Lower lobe of right lung (tissue), 2 donors: ENCODE data around the gene SQOR. TPM values are rescaled to one million over a fixed set of nuclear protein-coding genes. Genes with fewer than 3 reads are reported as not detected.

Source experiments
- ATAC-seq, 2 donors: fragments of 200-7000 bp; cut with Tn5 transposase; one replicate each; pipeline ENCODE4 v1.9.1; 2020 to 2022; ENCODE audit warnings: mild to moderate bottlenecking in 2 of 2, moderate library complexity in 2 of 2
- DNase-seq: peaks from one replicate; pipeline ENCODE4 v3.0.0-alpha.2; 2020
- H3K27ac ChIP-seq: fragments of 200-600 bp; one replicate; pipeline ENCODE4 v1.8.0; 2022
- H3K27me3 ChIP-seq: fragments of 200-600 bp; one replicate; pipeline ENCODE4 v1.8.0; 2022; ENCODE audit warnings: low read depth
- H3K36me3 ChIP-seq: fragments of 200-600 bp; one replicate; pipeline ENCODE4 v1.8.0; 2022; ENCODE audit warnings: mild to moderate bottlenecking
- H3K4me1 ChIP-seq: fragments of 200-600 bp; one replicate; pipeline ENCODE4 v1.8.0; 2022
- H3K4me3 ChIP-seq: fragments of 200-600 bp; one replicate; pipeline ENCODE4 v1.8.0; 2022; ENCODE audit warnings: mild to moderate bottlenecking
- H3K9me3 ChIP-seq: fragments of 200-600 bp; one replicate; pipeline ENCODE4 v1.8.0; 2022
- CTCF ChIP-seq: fragments of 200-600 bp; IDR thresholded peaks from one replicate; pipeline ENCODE4 v1.8.0; 2022; ENCODE audit warnings: antibody characterized with exemption, mild to moderate bottlenecking
- intact Hi-C: fragments of 100-400 bp; cut with DNase I; formaldehyde crosslinking; loops from one replicate; pipeline ENCODE4 v1.11.0; 2022
- total RNA-seq: library from RNA; stranded (reverse); fragmentation: NEBNext Ultra II Directional; extraction: Animal tissue kit (Norgen Biotek cat#: 25700); gene quantifications from one replicate; pipeline ENCODE4 v1.2.1, GENCODE V29; 2021
- donor health status: DM: no; HTN: yes; CAD: no; lungs with severe emphysema.

The SQOR gene
- total RNA-seq, 1 donor from 2014 or later: 97.1 TPM

- H3K27me3 ChIP-seq: no peaks in the 10 kb centered on the region
- H3K27ac ChIP-seq: no peak overlapping the region
- no peak for TF ChIP-seq CTCF
- intact Hi-C loops: no loop called here
- no peak overlapping the region for H3K4me3 ChIP-seq
- peaks cover 6% of the 10 kb centered on the region for H3K36me3 ChIP-seq
- H3K4me1 ChIP-seq: peaks cover 34% of the 10 kb centered on the region
- ATAC-seq (no peak), DNase-seq (no peak)
- no peaks in the 10 kb centered on the region for H3K9me3 ChIP-seq
Observed at GRCh38 chr15:45654749-45655148, 19.9 kb downstream of the SQOR start.

- Histone ChIP-seq H3K27ac (no peak overlapping the region), H3K9me3 (no peaks in the 10 kb centered on the region), H3K4me3 (no peak overlapping the region), H3K27me3 (no peaks in the 10 kb centered on the region), H3K4me1 (peaks cover 44% of the 10 kb centered on the region), H3K36me3 (peaks cover 20% of the 10 kb centered on the region)
- TF ChIP-seq CTCF: no peak
- no peak for DNase-seq
- intact Hi-C loops: no loop called here
- no peak for ATAC-seq
Observed at GRCh38 chr15:45657254-45657653, 22.4 kb downstream of the SQOR start.

GRCh38 chr15:45657764-45658545, 23.1 kb downstream of the SQOR start:
- DNase-seq (no peak), ATAC-seq (peak; percentile 5 to 10)
- Histone ChIP-seq H3K27me3 (no peaks in the 10 kb centered on the region), H3K4me1 (peaks cover 44% of the 10 kb centered on the region), H3K36me3 (peaks cover 27% of the 10 kb centered on the region), H3K4me3 (no peak overlapping the region), H3K27ac (no peak overlapping the region), H3K9me3 (no peaks in the 10 kb centered on the region)
- no peak for TF ChIP-seq CTCF
- intact Hi-C loops: no loop called here

- intact Hi-C loops: no loop called here
- Histone ChIP-seq H3K36me3 (peaks cover 51% of the 10 kb centered on the region), H3K4me1 (peaks cover 31% of the 10 kb centered on the region), H3K27me3 (no peaks in the 10 kb centered on the region), H3K27ac (peak overlapping the region; percentile 36), H3K4me3 (no peak overlapping the region), H3K9me3 (no peaks in the 10 kb centered on the region)
- TF ChIP-seq CTCF: no peak
- no peak for DNase-seq
- peak; percentile 69 to 78 for ATAC-seq
Observed at GRCh38 chr15:45660231-45660979, 25.6 kb downstream of the SQOR start.

GRCh38 chr15:45662375-45662774, 27.5 kb downstream of the SQOR start:
- Histone ChIP-seq H3K9me3 (no peaks in the 10 kb centered on the region), H3K27me3 (no peaks in the 10 kb centered on the region), H3K4me3 (no peak overlapping the region), H3K27ac (no peak overlapping the region), H3K36me3 (peaks cover 54% of the 10 kb centered on the region), H3K4me1 (peaks cover 27% of the 10 kb centered on the region)
- ATAC-seq (no peak), DNase-seq (no peak)
- no peak for TF ChIP-seq CTCF
- intact Hi-C loops: no loop called here
